Stimulated activated naive CD8-positive, alpha-beta T cell treated with anti-CD3 and anti-CD28 coated beads, Interleukin-15, Interleukin-2, amounts not matched to agents 100 ng/mL and 50 ng/mL, for 24 hours (primary cell): ENCODE results near the gene MAPK11.
A peak's percentile ranks its signal among the peaks of the same experiment; 100 is the strongest.

Experiments
- H3K27ac Mint-ChIP-seq: one replicate; pipeline ENCODE4 v1.8.0; 2021; ENCODE audit warnings: mild to moderate bottlenecking, mixed read lengths
- H3K27me3 Mint-ChIP-seq: one replicate; pipeline ENCODE4 v1.8.0; 2021; ENCODE audit warnings: mixed read lengths
- H3K36me3 Mint-ChIP-seq: one replicate; pipeline ENCODE4 v1.8.0; 2021; ENCODE audit warnings: low read depth, mixed read lengths
- H3K4me1 Mint-ChIP-seq: one replicate; pipeline ENCODE4 v1.8.0; 2021; ENCODE audit warnings: low read depth, mixed read lengths
- H3K4me3 Mint-ChIP-seq: one replicate; pipeline ENCODE4 v1.8.0; 2021; ENCODE audit warnings: mild to moderate bottlenecking, mixed read lengths
- H3K9me3 Mint-ChIP-seq: one replicate; pipeline ENCODE4 v1.8.0; 2021; ENCODE audit warnings: mixed read lengths

MAPK11 gene

GRCh38 chr22:50303515-50303847, 33.3 kb upstream of the MAPK11 start:
- Mint-ChIP-seq H3K27me3 (peaks cover 7% of the 10 kb centered on the region), H3K27ac (no peak overlapping the region), H3K4me1 (peaks cover 12% of the 10 kb centered on the region), H3K4me3 (no peak overlapping the region), H3K9me3 (no peaks in the 10 kb centered on the region), H3K36me3 (no peaks in the 10 kb centered on the region)

GRCh38 chr22:50302564-50302963, 32.4 kb upstream of the MAPK11 start:
- peaks cover 11% of the 10 kb centered on the region for H3K4me1 Mint-ChIP-seq
- peaks cover 7% of the 10 kb centered on the region for H3K27me3 Mint-ChIP-seq
- no peaks in the 10 kb centered on the region for H3K36me3 Mint-ChIP-seq
- no peak overlapping the region for H3K4me3 Mint-ChIP-seq
- H3K27ac Mint-ChIP-seq: no peak overlapping the region
- H3K9me3 Mint-ChIP-seq: no peaks in the 10 kb centered on the region

- Mint-ChIP-seq H3K27me3 (peaks cover 10% of the 10 kb centered on the region), H3K4me3 (no peak overlapping the region), H3K9me3 (no peaks in the 10 kb centered on the region), H3K4me1 (peaks cover 11% of the 10 kb centered on the region), H3K27ac (no peak overlapping the region), H3K36me3 (no peaks in the 10 kb centered on the region)
Observed at GRCh38 chr22:50302041-50302541, 31.9 kb upstream of the MAPK11 start.

GRCh38 chr22:50301581-50301991, 31.4 kb upstream of the MAPK11 start:
- no peak overlapping the region for H3K4me3 Mint-ChIP-seq
- H3K27ac Mint-ChIP-seq: no peak overlapping the region
- no peaks in the 10 kb centered on the region for H3K9me3 Mint-ChIP-seq
- H3K4me1 Mint-ChIP-seq: peaks cover 11% of the 10 kb centered on the region
- peaks cover 10% of the 10 kb centered on the region for H3K27me3 Mint-ChIP-seq
- H3K36me3 Mint-ChIP-seq: no peaks in the 10 kb centered on the region

DNA sequence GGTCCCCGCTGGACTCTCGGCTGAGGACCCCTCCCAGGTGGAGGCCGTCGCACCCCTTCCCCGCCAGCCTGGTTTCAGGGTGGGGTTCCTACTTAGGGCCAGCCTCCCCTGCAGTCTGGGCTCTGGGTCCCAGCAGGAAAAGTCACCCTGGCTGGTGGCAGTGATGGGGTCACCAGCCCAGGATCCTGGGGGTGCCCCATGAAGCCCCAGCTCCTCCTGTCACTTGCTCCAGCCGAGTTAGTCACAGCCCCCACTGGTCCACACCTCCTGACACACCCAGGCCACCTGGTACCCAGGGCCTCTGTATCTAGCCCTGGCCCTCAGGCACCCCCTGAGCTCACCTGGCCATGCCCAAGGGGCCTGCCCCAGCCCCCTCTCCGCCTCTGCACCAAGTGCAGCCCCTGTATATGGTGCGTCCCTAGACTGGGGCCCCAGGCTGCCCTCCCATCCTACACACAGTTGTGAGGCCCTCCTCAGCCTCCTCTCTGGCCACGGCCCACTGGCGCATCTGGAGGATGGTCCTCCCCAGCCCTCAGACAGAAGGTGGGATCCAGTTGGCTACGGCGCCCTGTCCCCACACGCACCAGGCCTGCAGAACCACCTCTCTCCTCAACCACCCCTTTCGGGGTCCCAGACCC, 30.6 kb upstream of the MAPK11 start:
- peaks cover 4% of the 10 kb centered on the region for H3K27me3 Mint-ChIP-seq
- H3K9me3 Mint-ChIP-seq: no peaks in the 10 kb centered on the region
- H3K36me3 Mint-ChIP-seq: no peaks in the 10 kb centered on the region
- no peak overlapping the region for H3K4me3 Mint-ChIP-seq
- H3K27ac Mint-ChIP-seq: no peak overlapping the region
- peaks cover 4% of the 10 kb centered on the region for H3K4me1 Mint-ChIP-seq

DNA sequence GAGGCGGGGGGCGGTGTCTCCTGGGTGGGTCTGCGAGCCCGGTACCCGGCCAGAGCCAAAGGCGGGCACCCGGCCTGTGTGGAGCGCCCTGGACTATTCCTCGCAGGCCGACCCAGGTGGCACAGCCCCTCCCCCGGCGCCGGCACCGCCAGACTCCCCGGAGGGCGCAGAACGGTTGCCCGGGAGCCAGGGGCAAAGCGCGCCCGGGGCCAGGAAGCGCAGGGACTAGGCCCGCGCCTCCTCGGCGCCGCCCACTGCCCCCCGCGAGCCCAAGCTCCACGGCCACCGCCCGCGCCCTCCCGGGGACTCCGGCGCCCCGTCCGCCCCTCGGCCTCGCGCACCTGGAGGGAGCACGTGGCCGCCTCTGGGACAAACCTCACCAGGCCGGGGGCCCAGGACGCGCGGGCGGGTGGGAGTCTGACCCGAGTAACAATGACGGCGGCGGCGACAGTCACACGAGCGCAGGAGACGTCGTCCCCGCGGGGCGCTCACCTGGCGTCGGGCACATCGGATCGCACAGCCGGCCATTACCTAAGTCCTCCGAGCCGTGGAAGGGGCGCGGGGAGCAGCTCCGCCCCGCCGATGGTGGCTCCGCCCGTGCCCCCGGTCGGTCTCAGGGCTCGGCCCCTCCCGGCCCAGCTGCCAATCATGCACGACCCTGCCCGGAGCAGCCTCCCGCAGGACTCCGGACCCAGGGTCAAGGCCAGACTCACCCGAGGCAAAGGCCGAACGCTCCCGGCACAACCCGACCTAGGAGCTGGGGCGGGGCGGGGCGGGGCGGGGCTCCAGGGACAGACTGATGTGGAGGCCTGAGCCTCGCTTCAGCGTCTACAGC, 29.8 kb upstream of the MAPK11 start:
- Mint-ChIP-seq H3K27ac (no peak overlapping the region), H3K4me1 (peaks cover 7% of the 10 kb centered on the region), H3K9me3 (no peaks in the 10 kb centered on the region), H3K27me3 (peaks cover 4% of the 10 kb centered on the region), H3K36me3 (no peaks in the 10 kb centered on the region), H3K4me3 (no peak overlapping the region)

DNA sequence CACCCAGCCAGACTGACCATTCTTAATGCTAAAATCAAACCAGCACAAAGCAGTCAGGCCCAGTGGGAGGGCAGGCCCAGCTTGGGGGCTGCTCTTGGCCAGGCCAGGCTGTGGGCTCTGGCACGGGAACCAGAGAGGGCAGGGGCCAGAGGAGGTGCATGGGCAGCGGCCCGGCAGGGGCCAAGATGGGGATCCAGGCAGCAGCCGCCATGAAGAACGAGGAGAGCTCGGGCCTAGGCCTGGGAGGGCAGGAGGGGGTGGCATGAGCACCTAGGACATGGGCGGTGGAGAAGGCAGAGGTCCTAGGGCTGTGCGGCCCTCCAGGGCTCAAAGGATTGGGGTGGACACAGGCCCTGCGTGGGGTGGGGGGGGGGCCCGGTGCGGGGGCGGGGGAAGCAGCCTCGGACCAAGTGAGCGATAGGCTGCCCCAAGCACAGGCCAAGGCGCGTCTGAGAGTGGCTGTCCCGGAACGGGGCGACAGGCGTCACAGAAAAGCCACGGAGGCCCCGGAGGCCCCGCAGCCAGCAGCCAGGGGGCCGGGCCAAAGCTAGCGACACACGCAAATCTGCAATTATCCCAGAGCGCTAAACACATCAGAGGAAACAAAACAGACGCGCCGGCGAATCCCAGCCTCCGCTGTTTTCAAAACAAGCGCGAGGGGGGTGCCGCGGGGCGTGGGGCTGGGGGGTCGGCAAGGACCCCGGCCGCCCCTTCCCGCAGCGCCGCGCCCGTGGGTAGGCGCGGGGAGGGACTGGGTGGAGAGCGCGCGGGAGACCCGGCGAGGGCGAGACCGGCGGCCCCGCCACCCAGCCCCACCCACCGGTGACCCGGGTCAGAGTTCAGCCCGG, 29.0 kb upstream of the MAPK11 start:
- Mint-ChIP-seq H3K9me3 (no peaks in the 10 kb centered on the region), H3K36me3 (no peaks in the 10 kb centered on the region), H3K27me3 (peaks cover 4% of the 10 kb centered on the region), H3K4me1 (peaks cover 5% of the 10 kb centered on the region), H3K27ac (no peak overlapping the region), H3K4me3 (no peak overlapping the region)

DNA sequence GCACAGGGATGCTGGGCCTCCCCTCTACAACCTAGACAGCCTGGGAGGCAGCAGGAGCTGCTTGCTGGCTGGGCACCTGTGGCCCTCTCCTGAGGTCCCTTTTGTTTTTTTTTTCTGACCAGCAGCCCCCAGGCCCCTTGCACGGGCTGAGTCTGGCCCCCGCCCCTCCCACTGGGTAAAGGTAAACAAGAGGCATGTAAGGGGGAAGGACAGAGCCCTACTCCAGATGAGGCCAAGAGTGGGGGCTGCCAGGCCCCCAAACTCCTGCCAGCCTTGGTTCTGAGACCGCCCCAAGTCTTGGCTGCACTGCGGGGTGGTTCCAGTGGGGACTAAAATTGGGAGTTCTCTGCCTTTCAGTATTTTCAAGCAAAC, 28.1 kb upstream of the MAPK11 start:
- Mint-ChIP-seq H3K36me3 (no peaks in the 10 kb centered on the region), H3K27ac (no peak overlapping the region), H3K27me3 (peaks cover 4% of the 10 kb centered on the region), H3K4me3 (no peak overlapping the region), H3K4me1 (peaks cover 3% of the 10 kb centered on the region), H3K9me3 (no peaks in the 10 kb centered on the region)

- Mint-ChIP-seq H3K27me3 (peaks cover 6% of the 10 kb centered on the region), H3K36me3 (no peaks in the 10 kb centered on the region), H3K4me1 (peaks cover 7% of the 10 kb centered on the region), H3K4me3 (no peak overlapping the region), H3K27ac (no peak overlapping the region), H3K9me3 (no peaks in the 10 kb centered on the region)
Observed at GRCh38 chr22:50297510-50298265, 27.5 kb upstream of the MAPK11 start.

- Mint-ChIP-seq H3K4me1 (peaks cover 14% of the 10 kb centered on the region), H3K27me3 (peaks cover 9% of the 10 kb centered on the region), H3K36me3 (no peaks in the 10 kb centered on the region), H3K9me3 (no peaks in the 10 kb centered on the region), H3K4me3 (no peak overlapping the region), H3K27ac (no peak overlapping the region)
Observed at GRCh38 chr22:50296658-50297490, 26.7 kb upstream of the MAPK11 start.

- H3K9me3 Mint-ChIP-seq: no peaks in the 10 kb centered on the region
- peaks cover 9% of the 10 kb centered on the region for H3K27me3 Mint-ChIP-seq
- H3K4me1 Mint-ChIP-seq: peaks cover 18% of the 10 kb centered on the region
- H3K36me3 Mint-ChIP-seq: no peaks in the 10 kb centered on the region
- H3K27ac Mint-ChIP-seq: no peak overlapping the region
- H3K4me3 Mint-ChIP-seq: peak overlapping the region; percentile 20
Observed at GRCh38 chr22:50294319-50294656, 24.1 kb upstream of the MAPK11 start.

DNA sequence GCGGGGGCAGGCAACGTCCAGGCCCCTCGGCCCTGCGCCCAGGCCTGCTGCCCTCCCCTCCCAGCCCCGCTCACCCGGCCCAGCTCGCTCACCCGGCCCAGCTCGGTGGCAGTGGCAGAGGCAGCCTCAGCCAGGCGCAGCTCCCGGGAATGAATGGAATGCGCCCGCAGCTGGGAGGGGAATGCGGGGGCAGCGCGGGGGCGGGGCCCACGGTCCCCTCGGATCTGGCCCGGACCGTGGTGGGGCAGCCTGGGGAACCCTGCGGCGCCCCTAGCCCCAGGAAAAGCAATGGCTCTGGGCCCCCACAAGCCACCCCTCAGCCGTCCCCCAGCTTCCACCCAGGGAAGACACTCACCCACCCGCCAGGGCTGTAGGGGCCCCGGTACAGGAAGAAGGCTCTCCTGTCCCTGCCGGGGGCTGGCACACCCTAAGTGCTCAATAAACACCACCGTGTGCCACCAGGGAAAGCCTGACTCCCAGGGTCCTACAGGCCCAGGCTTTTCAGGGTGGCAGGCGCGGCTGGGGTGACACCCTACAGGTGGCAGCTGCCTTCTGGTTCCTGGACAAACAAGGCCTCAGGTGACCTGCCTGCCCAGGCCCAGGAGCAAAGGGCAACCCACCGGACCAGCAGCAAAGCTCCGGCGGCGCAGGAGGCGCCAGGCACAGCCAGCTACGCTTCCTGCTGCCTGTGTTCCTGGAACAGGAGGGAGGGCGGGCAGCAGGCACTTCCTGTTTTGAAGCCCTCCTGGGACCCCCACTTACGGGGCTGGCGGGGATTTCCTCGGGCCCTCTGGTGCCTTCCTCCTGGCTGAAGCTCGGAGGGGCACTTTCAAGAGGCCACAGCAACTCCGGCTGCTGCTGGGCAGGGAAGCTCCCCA, 23.5 kb upstream of the MAPK11 start:
- Mint-ChIP-seq H3K9me3 (no peaks in the 10 kb centered on the region), H3K36me3 (no peaks in the 10 kb centered on the region), H3K4me3 (peak overlapping the region; percentile 60), H3K27ac (peak overlapping the region; percentile 21), H3K27me3 (peaks cover 9% of the 10 kb centered on the region), H3K4me1 (peaks cover 18% of the 10 kb centered on the region)
